ENCODE results near the gene PKNOX2.

DNA sequence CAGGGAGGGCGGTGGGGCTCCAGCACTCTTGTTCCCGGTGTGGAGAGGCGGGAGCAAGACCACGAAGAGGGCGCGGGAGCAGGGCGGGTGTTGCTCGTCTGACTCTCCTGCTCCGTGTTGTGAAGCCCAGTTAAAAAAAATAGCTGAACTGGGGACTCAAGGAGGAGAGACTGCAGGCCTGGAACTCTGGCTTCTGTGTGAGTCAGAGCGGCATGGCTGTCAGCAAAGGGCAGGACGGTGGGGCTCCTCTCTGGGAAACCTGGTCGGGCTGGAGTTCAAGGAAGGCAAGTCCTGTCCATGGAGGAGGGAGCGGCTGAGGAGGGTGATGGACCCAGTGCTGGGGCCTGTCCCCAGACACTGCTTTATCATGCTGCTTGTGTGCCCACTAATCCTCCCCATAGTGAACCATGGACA is 179.2 kb downstream of the PKNOX2 start:
- TF ChIP-seq, protein P1, sequence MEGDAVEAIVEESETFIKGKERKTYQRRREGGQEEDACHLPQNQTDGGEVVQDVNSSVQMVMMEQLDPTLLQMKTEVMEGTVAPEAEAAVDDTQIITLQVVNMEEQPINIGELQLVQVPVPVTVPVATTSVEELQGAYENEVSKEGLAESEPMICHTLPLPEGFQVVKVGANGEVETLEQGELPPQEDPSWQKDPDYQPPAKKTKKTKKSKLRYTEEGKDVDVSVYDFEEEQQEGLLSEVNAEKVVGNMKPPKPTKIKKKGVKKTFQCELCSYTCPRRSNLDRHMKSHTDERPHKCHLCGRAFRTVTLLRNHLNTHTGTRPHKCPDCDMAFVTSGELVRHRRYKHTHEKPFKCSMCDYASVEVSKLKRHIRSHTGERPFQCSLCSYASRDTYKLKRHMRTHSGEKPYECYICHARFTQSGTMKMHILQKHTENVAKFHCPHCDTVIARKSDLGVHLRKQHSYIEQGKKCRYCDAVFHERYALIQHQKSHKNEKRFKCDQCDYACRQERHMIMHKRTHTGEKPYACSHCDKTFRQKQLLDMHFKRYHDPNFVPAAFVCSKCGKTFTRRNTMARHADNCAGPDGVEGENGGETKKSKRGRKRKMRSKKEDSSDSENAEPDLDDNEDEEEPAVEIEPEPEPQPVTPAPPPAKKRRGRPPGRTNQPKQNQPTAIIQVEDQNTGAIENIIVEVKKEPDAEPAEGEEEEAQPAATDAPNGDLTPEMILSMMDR (conservative IDR thresholded peaks at IDR 0.05 in 1 of 2, IDR thresholded peaks at IDR 0.05 in 1 of 2; ENCODE audit: extremely low read depth in 1 of 2, insufficient read depth in 1 of 2, low read depth in 1 of 2, low read length in 2 of 2) = no peak
- TF ChIP-seq EZH2 (IDR thresholded peaks at IDR 0.05; ENCODE audit: borderline replicate concordance, low read length) = no peak
